Upper lobe of left lung (tissue), 4 donors: ENCODE data around the gene KCNMA1.

Experiments
- EP300 ChIP-seq, 4 donors: sonication (generic); formaldehyde crosslinking; IDR thresholded peaks; one replicate each; pipeline ENCODE4 v1.5.1; 2017; ENCODE audit warnings: antibody characterized with exemption in 4 of 4, control low read depth in 2 of 4
- POLR2A ChIP-seq, 4 donors: fragments of 450-650 bp; IDR thresholded peaks; one replicate each; pipeline ENCODE4 v1.5.1; 2016 to 2017; ENCODE audit warnings: antibody characterized with exemption in 4 of 4, mild to moderate bottlenecking in 2 of 4
- TF ChIP-seq, protein P1 (sequence below), 6 experiments: fragments of 450-650 bp in 4 of 6; fragments of 200-600 bp in 2 of 6; sonication (generic) in 2 of 6; IDR thresholded peaks; one replicate each; pipeline ENCODE4 v1.5.1; 2016 to 2019; ENCODE audit warnings: antibody characterized with exemption in 6 of 6

DNA sequence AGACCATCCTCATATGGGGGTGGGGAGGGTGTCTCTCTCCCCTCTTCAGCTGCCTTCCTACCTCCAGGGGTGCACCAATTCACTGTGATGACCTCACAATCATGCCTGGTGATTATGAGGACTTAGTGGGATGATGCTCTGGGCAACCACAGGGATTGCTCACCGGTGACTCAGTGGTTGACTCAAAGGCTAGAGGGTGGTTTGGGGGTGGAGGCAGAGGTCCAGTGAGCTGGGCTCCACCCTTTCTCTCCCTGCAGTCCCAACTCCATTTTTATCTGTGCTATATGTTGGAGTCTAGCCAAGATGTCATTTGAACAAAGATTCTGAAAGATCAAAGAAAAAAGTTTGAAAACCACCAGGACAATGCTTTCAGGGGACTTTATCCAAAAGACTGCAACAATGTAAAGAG, 286.9 kb downstream of the KCNMA1 start:
- TF ChIP-seq, protein P1, sequence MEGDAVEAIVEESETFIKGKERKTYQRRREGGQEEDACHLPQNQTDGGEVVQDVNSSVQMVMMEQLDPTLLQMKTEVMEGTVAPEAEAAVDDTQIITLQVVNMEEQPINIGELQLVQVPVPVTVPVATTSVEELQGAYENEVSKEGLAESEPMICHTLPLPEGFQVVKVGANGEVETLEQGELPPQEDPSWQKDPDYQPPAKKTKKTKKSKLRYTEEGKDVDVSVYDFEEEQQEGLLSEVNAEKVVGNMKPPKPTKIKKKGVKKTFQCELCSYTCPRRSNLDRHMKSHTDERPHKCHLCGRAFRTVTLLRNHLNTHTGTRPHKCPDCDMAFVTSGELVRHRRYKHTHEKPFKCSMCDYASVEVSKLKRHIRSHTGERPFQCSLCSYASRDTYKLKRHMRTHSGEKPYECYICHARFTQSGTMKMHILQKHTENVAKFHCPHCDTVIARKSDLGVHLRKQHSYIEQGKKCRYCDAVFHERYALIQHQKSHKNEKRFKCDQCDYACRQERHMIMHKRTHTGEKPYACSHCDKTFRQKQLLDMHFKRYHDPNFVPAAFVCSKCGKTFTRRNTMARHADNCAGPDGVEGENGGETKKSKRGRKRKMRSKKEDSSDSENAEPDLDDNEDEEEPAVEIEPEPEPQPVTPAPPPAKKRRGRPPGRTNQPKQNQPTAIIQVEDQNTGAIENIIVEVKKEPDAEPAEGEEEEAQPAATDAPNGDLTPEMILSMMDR (IDR thresholded peaks at IDR 0.05): no peak
- TF ChIP-seq POLR2A (IDR thresholded peaks at IDR 0.05) (no peak), EP300 (IDR thresholded peaks at IDR 0.05) (no peak)
